Measurements from ENCODE around the gene STARD9. TPM values are rescaled to one million over a fixed set of nuclear protein-coding genes. Genes with fewer than 3 reads are reported as not detected.

STARD9 gene
- total and polyA plus RNA-seq, 9 of the 15 experiments (the other 6 are each of a cell fraction or from before 2014, with no cell fraction given): 0.45 to 6.0 (median 3.6) TPM

DNA sequence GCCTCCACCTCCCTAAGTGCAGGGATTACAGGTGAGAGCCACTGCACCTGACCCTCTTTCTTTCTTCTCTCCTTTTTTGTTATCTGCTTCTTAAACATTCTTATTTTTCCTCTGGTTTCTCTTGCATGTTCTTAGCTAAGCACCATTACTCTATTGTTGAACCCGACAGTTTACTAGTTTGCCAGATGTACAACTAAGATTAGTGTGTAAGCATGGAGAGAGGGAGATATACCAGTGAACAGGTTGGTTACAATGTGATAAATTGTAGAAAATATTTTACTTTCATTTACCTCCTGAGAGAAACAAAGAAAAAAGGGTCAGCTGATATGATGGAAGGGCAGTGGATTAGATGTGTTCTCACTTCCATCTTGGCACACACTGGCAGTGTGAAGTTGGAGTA, 21.9 kb upstream of the STARD9 start:
- Histone ChIP-seq H3K79me2 (ENCODE audit: control insufficient read depth, insufficient read depth, low read length) (peaks cover 77% of the 10 kb centered on the region), H3K4me2 (ENCODE audit: insufficient read depth, low read length) (0 out of 2 replicates have a peak overlapping the region, but pooled peaks have one; percentile 12), H3K9me1 (ENCODE audit: control insufficient read depth, insufficient read depth, low read length) (no peaks in the 10 kb centered on the region), H2AFZ (ENCODE audit: low read depth, low read length) (no peak overlapping the region), H3K36me3 (ENCODE audit: control insufficient read depth, insufficient read depth, low read length) (peaks cover 47% of the 10 kb centered on the region; the same call in 2 of the 3 replicates), H3K27me3 (ENCODE audit: control insufficient read depth in 2 of 2, insufficient read depth in 2 of 2, low read length in 2 of 2) (no peaks in the 10 kb centered on the region), H3K9me3 (replicated peaks; ENCODE audit: control insufficient read depth, insufficient read depth, low read depth, low read length) (no peaks in the 10 kb centered on the region), H3K9ac (ENCODE audit: insufficient read depth in 1 of 2, low read depth in 2 of 2, low read length in 2 of 2) (no peak overlapping the region), H3K4me1 (replicated peaks in 1 of 2; ENCODE audit: control insufficient read depth in 2 of 2, insufficient read depth in 2 of 2, low read length in 2 of 2) (peaks cover 4 to 6% of the 10 kb centered on the region in 2 experiments; a peak in 3 of 5 replicates), H3K27ac (ENCODE audit: extremely low read depth, low read depth, low read length) (no peak overlapping the region), H4K20me1 (replicated peaks; ENCODE audit: control insufficient read depth, insufficient read depth, low read length) (peaks cover 5% of the 10 kb centered on the region; the same call in 1 of the 2 replicates), H3K4me3 (no peak overlapping the region)
- ATAC-seq (no peak), FAIRE-seq (no peak), DNase-seq (ENCODE audit: extremely low read depth in 1 of 4, low spot score in 3 of 4) (no peak)
- CTCF ChIA-PET (ENCODE audit: low intra/inter-chr PET ratio): no interaction called here
- BruUV-seq (replicated peaks): no TSS peak
- intact Hi-C loops (cut with micrococcal nuclease) (no loop called here), in situ Hi-C loops (cut with MboI) (no loop called here)
- WGBS (ENCODE audit: insufficient coverage, low coverage, missing lambda C conversion rate): 14% methylated on average over 1 of the region's 1 CpG
- POLR2A ChIA-PET: interaction anchor here (0.6 to 1.0 kb wide), 2 partner anchors 34 to 54 kb away, joined by 3 to 5 read pairs; no protein-coding TSS in a partner anchor
- TF ChIP-seq, protein P1, sequence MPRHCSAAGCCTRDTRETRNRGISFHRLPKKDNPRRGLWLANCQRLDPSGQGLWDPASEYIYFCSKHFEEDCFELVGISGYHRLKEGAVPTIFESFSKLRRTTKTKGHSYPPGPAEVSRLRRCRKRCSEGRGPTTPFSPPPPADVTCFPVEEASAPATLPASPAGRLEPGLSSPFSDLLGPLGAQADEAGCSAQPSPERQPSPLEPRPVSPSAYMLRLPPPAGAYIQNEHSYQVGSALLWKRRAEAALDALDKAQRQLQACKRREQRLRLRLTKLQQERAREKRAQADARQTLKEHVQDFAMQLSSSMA (CRISPR knock-in tag; IDR thresholded peaks at IDR 0.05): no peak
- peak; percentile 59 for TF ChIP-seq SOX6 (IDR thresholded peaks at IDR 0.05)
- TF ChIP-seq NCOA6 (IDR thresholded peaks at IDR 0.05): no peak
- TF ChIP-seq ZFP1 (CRISPR knock-in tag; IDR thresholded peaks at IDR 0.05): no peak
- peak; percentile 16; the same call in 1 of the 2 replicates for TF ChIP-seq SMARCA4 (IDR thresholded peaks at IDR 0.05)
- peak; percentile 50; the same call in 1 of the 2 replicates for TF ChIP-seq DPF2 (IDR thresholded peaks at IDR 0.05)
- TF ChIP-seq, protein P2, sequence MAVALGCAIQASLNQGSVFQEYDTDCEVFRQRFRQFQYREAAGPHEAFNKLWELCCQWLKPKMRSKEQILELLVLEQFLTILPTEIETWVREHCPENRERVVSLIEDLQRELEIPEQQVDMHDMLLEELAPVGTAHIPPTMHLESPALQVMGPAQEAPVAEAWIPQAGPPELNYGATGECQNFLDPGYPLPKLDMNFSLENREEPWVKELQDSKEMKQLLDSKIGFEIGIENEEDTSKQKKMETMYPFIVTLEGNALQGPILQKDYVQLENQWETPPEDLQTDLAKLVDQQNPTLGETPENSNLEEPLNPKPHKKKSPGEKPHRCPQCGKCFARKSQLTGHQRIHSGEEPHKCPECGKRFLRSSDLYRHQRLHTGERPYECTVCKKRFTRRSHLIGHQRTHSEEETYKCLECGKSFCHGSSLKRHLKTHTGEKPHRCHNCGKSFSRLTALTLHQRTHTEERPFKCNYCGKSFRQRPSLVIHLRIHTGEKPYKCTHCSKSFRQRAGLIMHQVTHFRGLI (CRISPR knock-in tag; IDR thresholded peaks at IDR 0.05): no peak
- no peak for TF ChIP-seq ZC3H8 (IDR thresholded peaks at IDR 0.05)
- TF ChIP-seq, protein P3, sequence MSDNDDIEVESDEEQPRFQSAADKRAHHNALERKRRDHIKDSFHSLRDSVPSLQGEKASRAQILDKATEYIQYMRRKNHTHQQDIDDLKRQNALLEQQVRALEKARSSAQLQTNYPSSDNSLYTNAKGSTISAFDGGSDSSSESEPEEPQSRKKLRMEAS (CRISPR knock-in tag; IDR thresholded peaks at IDR 0.05): no peak
- TF ChIP-seq, protein P4, sequence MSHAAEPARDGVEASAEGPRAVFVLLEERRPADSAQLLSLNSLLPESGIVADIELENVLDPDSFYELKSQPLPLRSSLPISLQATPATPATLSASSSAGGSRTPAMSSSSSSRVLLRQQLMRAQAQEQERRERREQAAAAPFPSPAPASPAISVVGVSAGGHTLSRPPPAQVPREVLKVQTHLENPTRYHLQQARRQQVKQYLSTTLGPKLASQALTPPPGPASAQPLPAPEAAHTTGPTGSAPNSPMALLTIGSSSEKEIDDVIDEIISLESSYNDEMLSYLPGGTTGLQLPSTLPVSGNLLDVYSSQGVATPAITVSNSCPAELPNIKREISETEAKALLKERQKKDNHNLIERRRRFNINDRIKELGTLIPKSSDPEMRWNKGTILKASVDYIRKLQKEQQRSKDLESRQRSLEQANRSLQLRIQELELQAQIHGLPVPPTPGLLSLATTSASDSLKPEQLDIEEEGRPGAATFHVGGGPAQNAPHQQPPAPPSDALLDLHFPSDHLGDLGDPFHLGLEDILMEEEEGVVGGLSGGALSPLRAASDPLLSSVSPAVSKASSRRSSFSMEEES (CRISPR knock-in tag; IDR thresholded peaks at IDR 0.05): no peak
- TF ChIP-seq ZEB2 (IDR thresholded peaks at IDR 0.05): peak; percentile 42; the same call in 1 of the 2 replicates
- TF ChIP-seq, protein P5, sequence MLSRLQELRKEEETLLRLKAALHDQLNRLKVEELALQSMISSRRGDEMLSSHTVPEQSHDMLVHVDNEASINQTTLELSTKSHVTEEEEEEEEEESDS (CRISPR knock-in tag; IDR thresholded peaks at IDR 0.05): no peak
- no peak for TF ChIP-seq SRSF7 (optimal IDR thresholded peaks at IDR 0.05; ENCODE audit: low read depth, low read length)
- TF ChIP-seq TCF3 (CRISPR knock-in tag; IDR thresholded peaks at IDR 0.05): peak; percentile 40
- TF ChIP-seq, protein P6, sequence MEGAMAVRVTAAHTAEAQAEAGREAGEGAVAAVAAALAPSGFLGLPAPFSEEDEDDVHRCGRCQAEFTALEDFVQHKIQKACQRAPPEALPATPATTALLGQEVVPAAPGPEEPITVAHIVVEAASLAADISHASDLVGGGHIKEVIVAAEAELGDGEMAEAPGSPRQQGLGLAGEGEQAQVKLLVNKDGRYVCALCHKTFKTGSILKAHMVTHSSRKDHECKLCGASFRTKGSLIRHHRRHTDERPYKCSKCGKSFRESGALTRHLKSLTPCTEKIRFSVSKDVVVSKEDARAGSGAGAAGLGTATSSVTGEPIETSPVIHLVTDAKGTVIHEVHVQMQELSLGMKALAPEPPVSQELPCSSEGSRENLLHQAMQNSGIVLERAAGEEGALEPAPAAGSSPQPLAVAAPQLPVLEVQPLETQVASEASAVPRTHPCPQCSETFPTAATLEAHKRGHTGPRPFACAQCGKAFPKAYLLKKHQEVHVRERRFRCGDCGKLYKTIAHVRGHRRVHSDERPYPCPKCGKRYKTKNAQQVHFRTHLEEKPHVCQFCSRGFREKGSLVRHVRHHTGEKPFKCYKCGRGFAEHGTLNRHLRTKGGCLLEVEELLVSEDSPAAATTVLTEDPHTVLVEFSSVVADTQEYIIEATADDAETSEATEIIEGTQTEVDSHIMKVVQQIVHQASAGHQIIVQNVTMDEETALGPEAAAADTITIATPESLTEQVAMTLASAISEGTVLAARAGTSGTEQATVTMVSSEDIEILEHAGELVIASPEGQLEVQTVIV (CRISPR knock-in tag; IDR thresholded peaks at IDR 0.05; ENCODE audit: borderline replicate concordance): no peak
- TF ChIP-seq MAFK (IDR thresholded peaks at IDR 0.05; ENCODE audit: low read length): no peak
- 0 out of 2 replicates have a peak, but pooled peaks have one; percentile 7 for TF ChIP-seq NCOR1 (IDR thresholded peaks at IDR 0.05)
- no peak for TF ChIP-seq NR2C1 (IDR thresholded peaks at IDR 0.05)
- no peak for TF ChIP-seq NR2C1 (tag; IDR thresholded peaks at IDR 0.05)
